H9 (cell line): Measurements from ENCODE around the gene ROPN1B. TPM values are rescaled to one million over a fixed set of nuclear protein-coding genes. Genes with fewer than 3 reads are reported as not detected.
"Not testable (repeated sequence)": the region's sequence is repeated elsewhere in the genome, so short reads cannot be mapped to it uniquely, and the experiment has no call there.

Experiments
- DNase-seq: peaks from one replicate; pipeline ENCODE4 v3.0.0-alpha.2; 2017
- H2AFZ ChIP-seq: one replicate; pipeline ENCODE4 v1.6.1; 2013; ENCODE audit warnings: mild to moderate bottlenecking, low read length, control low read depth, moderate library complexity
- H2AK5ac ChIP-seq: 2 replicates; pipeline ENCODE4 v1.6.1; 2013; ENCODE audit warnings: low read length, control low read depth, mixed read lengths; ENCODE audit not compliant: insufficient read length
- H2BK120ac ChIP-seq: one replicate; pipeline ENCODE4 v1.6.1; 2013; ENCODE audit warnings: low read depth, mild to moderate bottlenecking, low read length, control low read depth, inconsistent platforms; ENCODE audit not compliant: poor library complexity, severe bottlenecking
- H2BK12ac ChIP-seq: 2 replicates; pipeline ENCODE4 v1.6.1; 2013; ENCODE audit warnings: low read length, control low read depth, mixed read lengths, low read depth; ENCODE audit not compliant: insufficient read length
- H2BK15ac ChIP-seq: 2 replicates; pipeline ENCODE4 v1.6.1; 2013; ENCODE audit warnings: low read depth, low read length, control low read depth
- H2BK20ac ChIP-seq: one replicate; pipeline ENCODE4 v1.6.1; 2013; ENCODE audit warnings: low read depth, mild to moderate bottlenecking, low read length, control low read depth, inconsistent platforms; ENCODE audit not compliant: poor library complexity, severe bottlenecking
- H2BK5ac ChIP-seq: 2 replicates; pipeline ENCODE4 v1.6.1; 2013; ENCODE audit warnings: low read length, control low read depth, mixed read lengths; ENCODE audit not compliant: insufficient read length
- H3K14ac ChIP-seq: 2 replicates; pipeline ENCODE4 v1.6.1; 2013; ENCODE audit warnings: low read length, control low read depth; ENCODE audit not compliant: insufficient read depth
- H3K18ac ChIP-seq: 2 replicates; pipeline ENCODE4 v1.6.1; 2013; ENCODE audit warnings: low read depth, mild to moderate bottlenecking, mixed read lengths, low read length, control low read depth; ENCODE audit not compliant: insufficient read length
- H3K23ac ChIP-seq: 2 replicates; pipeline ENCODE4 v1.6.1; 2013; ENCODE audit warnings: low read length, control low read depth, mixed read lengths, low read depth; ENCODE audit not compliant: insufficient read length
- H3K23me2 ChIP-seq: 2 replicates; pipeline ENCODE4 v1.6.1; 2013; ENCODE audit warnings: low read depth, mild to moderate bottlenecking, mixed read lengths, low read length, control low read depth; ENCODE audit not compliant: insufficient read length, poor library complexity, severe bottlenecking
- H3K27ac ChIP-seq: 2 replicates; pipeline ENCODE4 v1.5.1; 2013; ENCODE audit warnings: low read length, control low read depth, mixed read lengths, low read depth; ENCODE audit not compliant: insufficient read length
- H3K27me3 ChIP-seq: 2 replicates; pipeline ENCODE4 v1.6.1; 2013; ENCODE audit warnings: low read length, control low read depth, inconsistent platforms; ENCODE audit not compliant: insufficient read depth
- H3K4ac ChIP-seq: 2 replicates; pipeline ENCODE4 v1.6.1; 2013; ENCODE audit warnings: low read depth, mild to moderate bottlenecking, control low read depth, inconsistent platforms, low read length, moderate library complexity
- H3K4me1 ChIP-seq: 2 replicates; pipeline ENCODE4 v1.6.1; 2013; ENCODE audit warnings: low read length, control low read depth, inconsistent platforms; ENCODE audit not compliant: insufficient read depth
- H3K4me2 ChIP-seq: 2 replicates; pipeline ENCODE4 v1.6.1; 2013; ENCODE audit warnings: low read length, control low read depth, mixed read lengths; ENCODE audit not compliant: insufficient read length, insufficient read depth
- H3K56ac ChIP-seq: 2 replicates; pipeline ENCODE4 v1.6.1; 2013; ENCODE audit warnings: low read depth, mild to moderate bottlenecking, mixed read lengths, low read length, control low read depth; ENCODE audit not compliant: insufficient read length
- H3K79me1 ChIP-seq: 2 replicates; pipeline ENCODE4 v1.6.1; 2013; ENCODE audit warnings: low read depth, mild to moderate bottlenecking, moderate library complexity, low read length, control low read depth, inconsistent platforms; ENCODE audit not compliant: insufficient read depth, poor library complexity, severe bottlenecking
- H3K79me2 ChIP-seq: 2 replicates; pipeline ENCODE4 v1.6.1; 2013; ENCODE audit warnings: low read length, control low read depth, inconsistent platforms; ENCODE audit not compliant: insufficient read depth
- H3K9ac ChIP-seq: 2 replicates; pipeline ENCODE4 v1.6.1; 2013; ENCODE audit warnings: low read length, control low read depth, mixed read lengths; ENCODE audit not compliant: insufficient read length; ENCODE audit errors: extremely low read depth
- H3K9me3 ChIP-seq: one replicate; pipeline ENCODE4 v1.6.1; 2013; ENCODE audit warnings: low read depth, low read length, inconsistent platforms; ENCODE audit not compliant: control insufficient read depth
- H3T11ph ChIP-seq: one replicate; pipeline ENCODE4 v1.6.1; 2013; ENCODE audit warnings: mild to moderate bottlenecking, low read length, control low read depth, inconsistent platforms
- H4K20me1 ChIP-seq: one replicate; pipeline ENCODE4 v1.6.1; 2013; ENCODE audit not compliant: control insufficient read depth, insufficient read length, insufficient read depth
- H4K5ac ChIP-seq: 2 replicates; pipeline ENCODE4 v1.6.1; 2013; ENCODE audit warnings: low read depth, mild to moderate bottlenecking, mixed read lengths, low read length, control low read depth; ENCODE audit not compliant: insufficient read length
- H4K8ac ChIP-seq: replicated peaks from 2 replicates; pipeline ENCODE4 v1.6.1; 2013; ENCODE audit warnings: low read length, control low read depth, mixed read lengths, low read depth; ENCODE audit not compliant: insufficient read length
- H4K91ac ChIP-seq: 2 replicates; pipeline ENCODE4 v1.6.1; 2013; ENCODE audit warnings: low read depth, mild to moderate bottlenecking, moderate library complexity, mixed read lengths, low read length, control low read depth; ENCODE audit not compliant: insufficient read length
- H3K27ac Mint-ChIP-seq, 3 experiments: 2 replicates in 2 of 3; 3 replicates in 1 of 3; pipeline ENCODE4 v1.8.0; 2020 to 2021; ENCODE audit warnings: mixed read lengths in 3 of 3, mild to moderate bottlenecking in 1 of 3, moderate library complexity in 1 of 3
- H3K27me3 Mint-ChIP-seq: 2 replicates; pipeline ENCODE4 v1.8.0; 2021; ENCODE audit warnings: low read depth, mild to moderate bottlenecking, moderate library complexity, mixed read lengths
- H3K36me3 Mint-ChIP-seq, 3 experiments: 2 replicates in 2 of 3; 3 replicates in 1 of 3; pipeline ENCODE4 v1.8.0; 2020 to 2021; ENCODE audit warnings: low read depth in 3 of 3, mixed read lengths in 3 of 3; ENCODE audit not compliant: insufficient read depth in 1 of 3
- H3K4me1 Mint-ChIP-seq, 2 experiments: 2 replicates each; pipeline ENCODE4 v1.8.0; 2020; ENCODE audit warnings: mixed read lengths in 2 of 2
- H3K4me3 Mint-ChIP-seq, 2 experiments: 2 replicates in 1 of 2; 3 replicates in 1 of 2; pipeline ENCODE4 v1.8.0; 2020 to 2021; ENCODE audit warnings: mild to moderate bottlenecking in 2 of 2, mixed read lengths in 2 of 2, moderate library complexity in 1 of 2
- H3K9me3 Mint-ChIP-seq, 2 experiments: 2 replicates in 1 of 2; 3 replicates in 1 of 2; pipeline ENCODE4 v1.8.0; 2020; ENCODE audit warnings: mild to moderate bottlenecking in 2 of 2, mixed read lengths in 2 of 2, moderate library complexity in 1 of 2
- WGBS: extraction: QIAGEN DNeasy Blood & Tissue Kit; methylation state at CpG from one replicate; pipeline ENCODE4 v1.1.7; 2013; ENCODE audit warnings: missing lambda C conversion rate, low lambda C conversion rate, mixed read lengths; ENCODE audit not compliant: insufficient read length; ENCODE audit errors: extremely low coverage; 5-methylcytosine and 5-hydroxymethylcytosine counted together
- long read RNA-seq: library from polyadenylated mRNA; unstranded; transcript quantifications from one replicate; pipeline ENCODE4 v2.0.0, GENCODE V29; 2020
- total RNA-seq: library from RNA; stranded (reverse); gene quantifications from 2 replicates; pipeline ENCODE4 v1.2.1, GENCODE V29; 2021

The ROPN1B gene
- total RNA-seq: not detected in 2 replicates
- long read RNA-seq, partial matches to known transcripts: 1 of 1 reads
- long read RNA-seq, other reads (novel, unspliced or antisense): 0 of 1 reads

- H3K27ac Mint-ChIP-seq, H3K79me1 ChIP-seq, H3K18ac ChIP-seq, H3K4me2 ChIP-seq, H3K79me2 ChIP-seq, H3K56ac ChIP-seq, H3K4ac ChIP-seq, H2BK20ac ChIP-seq, H4K8ac ChIP-seq, H2AFZ ChIP-seq, H2BK12ac ChIP-seq, H3K9ac ChIP-seq, H3K23me2 ChIP-seq, H4K91ac ChIP-seq, DNase-seq, H3K4me1 ChIP-seq, H3K9me3 Mint-ChIP-seq, H3K27ac ChIP-seq, H2BK120ac ChIP-seq, H3K4me1 Mint-ChIP-seq, H2AK5ac ChIP-seq, H3T11ph ChIP-seq, H4K5ac ChIP-seq, H2BK15ac ChIP-seq, H3K36me3 Mint-ChIP-seq, H3K9me3 ChIP-seq, H3K23ac ChIP-seq, H2BK5ac ChIP-seq, H3K14ac ChIP-seq, H3K27me3 ChIP-seq, H4K20me1 ChIP-seq: not testable (repeated sequence)
- H3K27me3 Mint-ChIP-seq: peaks cover 36% of the 10 kb centered on the region
- peak within 1 kb of the TSS in 1 of 2 experiments; percentile 73; a peak in 4 of 5 replicates for H3K4me3 Mint-ChIP-seq
- no CpG with 5 or more reads among the region's 50 CpGs for WGBS
Observed at GRCh38 chr3:125968701-125969592, at the start of gene ROPN1B. Gene ROPN1B (plus strand): TSS chr3:125969178. CDS start chr3:125972055, 2,877 bp downstream.

- not testable (repeated sequence) for H3K4me3 Mint-ChIP-seq, H3K9me3 Mint-ChIP-seq, H4K20me1 ChIP-seq, H3K14ac ChIP-seq, H3K79me1 ChIP-seq, H2BK15ac ChIP-seq, H4K8ac ChIP-seq, H3K23me2 ChIP-seq, H3K79me2 ChIP-seq, H3K18ac ChIP-seq, H3K27ac Mint-ChIP-seq, H3T11ph ChIP-seq, H3K27ac ChIP-seq, H2AK5ac ChIP-seq, H2BK120ac ChIP-seq, H3K27me3 Mint-ChIP-seq, H3K56ac ChIP-seq, H4K5ac ChIP-seq, H2BK20ac ChIP-seq, H3K4me1 Mint-ChIP-seq, H3K36me3 Mint-ChIP-seq, H4K91ac ChIP-seq, H2BK12ac ChIP-seq, H3K4me2 ChIP-seq, H3K9ac ChIP-seq, H3K23ac ChIP-seq, H3K4ac ChIP-seq, DNase-seq, H3K9me3 ChIP-seq, H2AFZ ChIP-seq, H3K27me3 ChIP-seq, H3K4me1 ChIP-seq, H2BK5ac ChIP-seq
- WGBS: no CpG with 5 or more reads among the region's 10 CpGs
Observed at GRCh38 chr3:125920191-125920590, 48.8 kb upstream of the ROPN1B start.
